ENCODE measurements around the gene SEMA6A. TPM values are rescaled to one million over a fixed set of nuclear protein-coding genes. Genes with fewer than 3 reads are reported as not detected.

Gene SEMA6A
- total RNA-seq, 1 donor from 2014 or later: 0.19 TPM

DNA sequence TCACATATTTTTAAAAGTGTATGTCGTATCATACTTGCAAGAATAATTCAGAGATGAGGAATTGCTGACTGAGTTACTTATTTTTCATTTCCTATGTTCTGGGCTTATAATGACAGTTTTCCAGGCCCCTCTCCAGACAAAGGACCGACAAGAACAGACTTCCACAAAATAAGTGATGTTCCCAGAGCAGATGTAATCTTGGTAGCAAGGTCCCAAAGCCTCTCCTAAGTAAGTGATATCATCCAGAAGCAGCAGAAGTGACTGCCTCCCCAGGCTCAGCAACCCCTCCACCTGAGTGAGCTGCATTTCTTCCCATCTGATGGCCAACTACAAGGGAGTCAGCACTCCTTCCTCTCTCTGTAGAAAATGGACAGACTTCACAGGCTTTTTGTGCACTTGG lies 57.1 kb downstream of the SEMA6A start:
- H3K27me3 Mint-ChIP-seq: no peaks in the 10 kb centered on the region

DNA sequence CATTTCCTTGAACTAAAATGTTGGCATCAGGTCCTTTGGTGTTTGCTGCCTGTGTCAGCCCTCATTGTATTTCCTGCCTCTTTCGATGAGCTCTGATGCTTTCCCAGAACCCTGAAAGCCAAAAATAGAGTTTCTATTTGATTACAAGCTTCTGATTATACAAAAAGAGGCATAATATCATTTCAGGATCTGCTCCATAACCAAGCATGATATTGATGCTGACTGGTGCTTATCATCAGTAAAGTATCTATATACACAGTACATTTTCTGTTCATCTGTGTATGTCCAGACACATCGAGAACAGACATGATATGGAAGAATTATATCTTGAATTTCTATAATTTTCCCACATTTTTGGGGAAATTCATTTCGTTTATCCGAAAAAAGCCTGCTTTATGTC lies 58.6 kb downstream of the SEMA6A start:
- intact Hi-C loops (cut with micrococcal nuclease): no loop called here
- Mint-ChIP-seq H3K27ac (no peak overlapping the region), H3K4me3 (no peak overlapping the region), H3K9me3 (no peaks in the 10 kb centered on the region), H3K36me3 (ENCODE audit: low read depth) (no peaks in the 10 kb centered on the region), H3K4me1 (no peaks in the 10 kb centered on the region), H3K27me3 (no peaks in the 10 kb centered on the region)
- no peak for DNase-seq

More for the DNA sequence above, 57.1 kb downstream of the SEMA6A start:
- no peaks in the 10 kb centered on the region for H3K4me1 Mint-ChIP-seq
- no peak for DNase-seq
- no peak overlapping the region for H3K4me3 Mint-ChIP-seq
- intact Hi-C loops (cut with micrococcal nuclease): no loop called here
- no peaks in the 10 kb centered on the region for H3K9me3 Mint-ChIP-seq
- H3K36me3 Mint-ChIP-seq (ENCODE audit: low read depth): no peaks in the 10 kb centered on the region
- no peak overlapping the region for H3K27ac Mint-ChIP-seq

DNA sequence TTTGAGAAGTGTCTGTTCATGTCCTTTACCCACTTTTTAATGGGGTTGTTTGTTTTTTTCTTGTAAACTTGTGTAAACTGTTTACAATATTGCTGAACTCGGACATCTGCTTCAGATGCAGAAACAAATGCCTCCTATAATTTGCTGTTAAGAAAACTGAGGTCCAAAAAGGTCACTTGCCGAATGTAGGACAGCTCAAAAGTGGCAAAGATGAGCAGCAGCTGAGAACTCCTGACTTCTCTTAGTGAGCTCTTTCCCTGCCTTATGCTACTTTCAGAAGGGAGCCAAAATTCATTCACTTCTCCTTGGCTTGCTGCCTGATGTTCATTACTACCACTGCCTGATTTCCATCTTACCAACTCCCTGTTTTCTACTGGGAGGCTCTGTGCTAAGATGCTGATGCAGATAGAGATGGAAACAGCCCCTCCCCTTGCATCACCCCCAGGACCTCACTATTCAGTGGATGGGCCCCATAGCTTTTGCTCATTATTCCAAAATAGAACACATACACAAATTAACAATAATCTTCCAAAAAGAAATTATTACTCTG lies 60.1 kb downstream of the SEMA6A start:
- no peaks in the 10 kb centered on the region for H3K36me3 Mint-ChIP-seq (ENCODE audit: low read depth)
- no peak overlapping the region for H3K27ac Mint-ChIP-seq
- intact Hi-C loops (cut with micrococcal nuclease): no loop called here
- no peaks in the 10 kb centered on the region for H3K9me3 Mint-ChIP-seq
- H3K4me3 Mint-ChIP-seq: no peak overlapping the region
- H3K27me3 Mint-ChIP-seq: no peaks in the 10 kb centered on the region
- H3K4me1 Mint-ChIP-seq: no peaks in the 10 kb centered on the region
- no peak for DNase-seq

DNA sequence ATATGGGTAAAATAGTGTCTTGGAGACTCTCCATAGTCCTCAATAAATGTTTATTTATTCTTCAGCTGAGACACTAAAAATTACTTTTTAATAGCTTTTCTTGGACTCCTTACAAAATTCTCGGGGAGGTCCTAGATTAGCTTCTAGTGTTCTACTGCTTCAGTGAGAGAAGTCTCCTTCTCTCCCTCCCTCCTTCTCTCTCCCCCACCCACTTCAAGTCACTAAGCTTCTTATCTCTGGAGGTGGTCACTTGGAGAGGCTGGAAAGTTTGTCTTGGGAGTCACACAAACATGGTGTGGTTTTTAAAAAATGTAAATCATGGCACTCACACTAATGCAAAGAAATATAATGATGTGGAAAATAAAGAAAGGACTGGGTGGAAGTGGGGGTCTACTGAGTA lies 64.1 kb downstream of the SEMA6A start:
- DNase-seq: no peak
- H3K27ac Mint-ChIP-seq: no peak overlapping the region
- no peaks in the 10 kb centered on the region for H3K36me3 Mint-ChIP-seq (ENCODE audit: low read depth)
- no peaks in the 10 kb centered on the region for H3K27me3 Mint-ChIP-seq
- intact Hi-C loops (cut with micrococcal nuclease): no loop called here
- H3K4me3 Mint-ChIP-seq: no peak overlapping the region
- H3K4me1 Mint-ChIP-seq: no peaks in the 10 kb centered on the region
- H3K9me3 Mint-ChIP-seq: no peaks in the 10 kb centered on the region

GRCh38 chr5:116509483-116510244 lies 65.0 kb downstream of the SEMA6A start:
- Mint-ChIP-seq H3K27me3 (no peaks in the 10 kb centered on the region), H3K36me3 (ENCODE audit: low read depth) (no peaks in the 10 kb centered on the region), H3K4me3 (no peak overlapping the region), H3K9me3 (no peaks in the 10 kb centered on the region), H3K27ac (no peak overlapping the region), H3K4me1 (no peaks in the 10 kb centered on the region)
- intact Hi-C loops (cut with micrococcal nuclease): no loop called here
- DNase-seq: no peak

DNA sequence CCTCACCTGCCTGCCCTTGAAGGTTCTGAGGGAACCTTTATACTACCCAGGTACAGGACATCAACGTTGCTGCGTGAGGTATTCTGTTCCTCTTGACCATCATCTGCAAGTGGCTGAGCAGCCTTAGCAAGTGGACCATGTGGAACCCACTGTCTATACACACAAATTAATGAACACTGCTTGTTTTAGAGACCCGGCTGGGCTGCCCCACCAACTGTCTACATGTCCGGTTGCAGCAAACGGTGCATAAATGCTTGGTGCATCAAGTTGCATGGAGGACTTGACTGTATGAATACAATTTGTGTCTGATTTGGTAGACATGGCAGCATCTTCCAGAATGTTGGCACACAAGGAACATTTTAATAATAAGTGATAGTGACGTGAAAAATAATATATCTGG lies 65.8 kb downstream of the SEMA6A start:
- intact Hi-C loops (cut with micrococcal nuclease): no loop called here
- Mint-ChIP-seq H3K27ac (no peak overlapping the region), H3K36me3 (ENCODE audit: low read depth) (no peaks in the 10 kb centered on the region), H3K4me3 (no peak overlapping the region), H3K9me3 (no peaks in the 10 kb centered on the region), H3K4me1 (no peaks in the 10 kb centered on the region), H3K27me3 (no peaks in the 10 kb centered on the region)
- DNase-seq: no peak

- no peaks in the 10 kb centered on the region for H3K4me1 Mint-ChIP-seq
- no peak for DNase-seq
- intact Hi-C loops (cut with micrococcal nuclease): no loop called here
- H3K27me3 Mint-ChIP-seq: no peaks in the 10 kb centered on the region
- H3K27ac Mint-ChIP-seq: no peak overlapping the region
- no peaks in the 10 kb centered on the region for H3K36me3 Mint-ChIP-seq (ENCODE audit: low read depth)
- no peaks in the 10 kb centered on the region for H3K9me3 Mint-ChIP-seq
- no peak overlapping the region for H3K4me3 Mint-ChIP-seq
These were observed 66.5 kb downstream of the SEMA6A start for GRCh38 chr5:116507941-116508655.

GRCh38 chr5:116507051-116507537 lies 67.5 kb downstream of the SEMA6A start:
- intact Hi-C loops (cut with micrococcal nuclease): no loop called here
- H3K4me1 Mint-ChIP-seq: no peaks in the 10 kb centered on the region
- H3K27me3 Mint-ChIP-seq: no peaks in the 10 kb centered on the region
- no peaks in the 10 kb centered on the region for H3K36me3 Mint-ChIP-seq (ENCODE audit: low read depth)
- H3K27ac Mint-ChIP-seq: no peak overlapping the region
- no peaks in the 10 kb centered on the region for H3K9me3 Mint-ChIP-seq
- no peak for DNase-seq
- H3K4me3 Mint-ChIP-seq: no peak overlapping the region

GRCh38 chr5:116506488-116506887 lies 68.1 kb downstream of the SEMA6A start:
- H3K9me3 Mint-ChIP-seq: no peaks in the 10 kb centered on the region
- no peaks in the 10 kb centered on the region for H3K36me3 Mint-ChIP-seq (ENCODE audit: low read depth)
- no peaks in the 10 kb centered on the region for H3K27me3 Mint-ChIP-seq
- intact Hi-C loops (cut with micrococcal nuclease): no loop called here
- no peak overlapping the region for H3K4me3 Mint-ChIP-seq
- no peak overlapping the region for H3K27ac Mint-ChIP-seq
- DNase-seq: no peak
- no peaks in the 10 kb centered on the region for H3K4me1 Mint-ChIP-seq

DNA sequence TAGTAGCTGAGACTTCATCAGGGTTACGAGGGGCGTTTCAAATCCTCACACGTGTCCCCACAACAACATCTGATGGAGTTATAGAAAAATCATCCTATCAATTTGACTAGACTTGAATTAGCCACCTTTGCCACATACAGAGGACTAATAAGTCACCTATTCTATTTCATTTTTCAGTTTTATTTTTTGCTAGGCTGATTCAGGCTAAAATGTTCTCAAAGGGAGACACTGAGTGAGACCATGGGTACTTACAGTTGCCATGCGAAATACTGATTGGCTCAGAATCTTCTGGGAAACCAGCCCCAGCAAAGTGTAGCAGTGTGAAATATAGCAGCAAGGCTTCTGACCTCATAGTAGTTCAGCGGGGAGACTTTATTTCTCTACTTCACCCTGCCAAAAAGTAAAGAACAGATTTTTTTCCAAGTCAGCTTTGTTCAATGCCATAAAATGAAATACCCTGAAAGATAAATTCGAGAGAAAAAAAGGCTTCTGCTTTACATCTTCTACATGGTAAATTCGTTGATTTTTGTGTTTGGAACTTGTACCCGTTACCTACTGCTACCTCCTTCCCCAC lies 69.9 kb downstream of the SEMA6A start:
- no peaks in the 10 kb centered on the region for H3K9me3 Mint-ChIP-seq
- DNase-seq: no peak
- H3K27ac Mint-ChIP-seq: no peak overlapping the region
- H3K27me3 Mint-ChIP-seq: no peaks in the 10 kb centered on the region
- intact Hi-C loops (cut with micrococcal nuclease): no loop called here
- H3K36me3 Mint-ChIP-seq (ENCODE audit: low read depth): no peaks in the 10 kb centered on the region
- no peak overlapping the region for H3K4me3 Mint-ChIP-seq
- H3K4me1 Mint-ChIP-seq: no peaks in the 10 kb centered on the region

DNA sequence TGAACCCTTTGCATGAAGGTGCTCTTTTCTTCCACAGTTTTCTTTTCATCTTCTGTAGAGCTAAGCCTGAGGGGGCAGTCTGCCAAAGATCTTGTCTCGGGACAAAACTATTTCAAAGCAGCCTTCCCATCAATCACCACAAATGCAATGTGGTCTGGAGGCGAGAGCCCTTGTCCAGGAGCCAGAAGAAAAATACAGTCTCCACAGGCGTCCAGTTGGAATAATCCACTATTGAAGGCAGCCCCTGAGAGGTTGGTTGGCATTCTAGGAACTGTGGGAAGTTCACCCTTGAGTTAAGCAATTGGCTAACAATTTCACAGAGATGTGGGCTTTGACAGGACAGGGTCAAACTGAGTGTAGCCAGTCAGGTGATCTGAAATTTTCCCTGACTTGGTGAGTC lies 72.0 kb downstream of the SEMA6A start:
- Mint-ChIP-seq H3K4me3 (no peak overlapping the region), H3K9me3 (no peaks in the 10 kb centered on the region), H3K27ac (no peak overlapping the region), H3K4me1 (no peaks in the 10 kb centered on the region), H3K36me3 (ENCODE audit: low read depth) (no peaks in the 10 kb centered on the region), H3K27me3 (no peaks in the 10 kb centered on the region)
- intact Hi-C loops (cut with micrococcal nuclease): no loop called here
- no peak for DNase-seq

DNA sequence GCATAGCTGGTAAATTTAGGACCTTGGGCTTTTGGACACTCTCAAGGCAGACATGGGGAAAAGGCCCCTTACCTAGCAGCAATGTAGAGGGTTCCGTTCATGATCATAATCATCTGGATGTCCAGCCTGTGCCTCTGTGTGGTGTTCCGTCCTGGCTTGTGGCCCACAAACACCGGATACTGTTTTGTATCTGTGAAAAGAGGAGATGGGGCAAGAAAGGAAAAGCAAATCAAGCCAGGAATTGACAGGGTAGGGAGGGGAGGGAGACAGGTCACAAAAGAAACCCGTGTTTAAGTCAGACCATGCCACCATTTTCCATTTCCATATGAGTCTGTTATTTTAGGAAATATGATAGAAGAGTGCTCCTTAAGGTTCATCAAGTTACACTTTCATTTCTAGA lies 72.5 kb downstream of the SEMA6A start:
- H3K36me3 Mint-ChIP-seq (ENCODE audit: low read depth): no peaks in the 10 kb centered on the region
- no peak overlapping the region for H3K27ac Mint-ChIP-seq
- no peak for DNase-seq
- no peaks in the 10 kb centered on the region for H3K27me3 Mint-ChIP-seq
- no peak overlapping the region for H3K4me3 Mint-ChIP-seq
- intact Hi-C loops (cut with micrococcal nuclease): no loop called here
- H3K4me1 Mint-ChIP-seq: no peaks in the 10 kb centered on the region
- no peaks in the 10 kb centered on the region for H3K9me3 Mint-ChIP-seq

DNA sequence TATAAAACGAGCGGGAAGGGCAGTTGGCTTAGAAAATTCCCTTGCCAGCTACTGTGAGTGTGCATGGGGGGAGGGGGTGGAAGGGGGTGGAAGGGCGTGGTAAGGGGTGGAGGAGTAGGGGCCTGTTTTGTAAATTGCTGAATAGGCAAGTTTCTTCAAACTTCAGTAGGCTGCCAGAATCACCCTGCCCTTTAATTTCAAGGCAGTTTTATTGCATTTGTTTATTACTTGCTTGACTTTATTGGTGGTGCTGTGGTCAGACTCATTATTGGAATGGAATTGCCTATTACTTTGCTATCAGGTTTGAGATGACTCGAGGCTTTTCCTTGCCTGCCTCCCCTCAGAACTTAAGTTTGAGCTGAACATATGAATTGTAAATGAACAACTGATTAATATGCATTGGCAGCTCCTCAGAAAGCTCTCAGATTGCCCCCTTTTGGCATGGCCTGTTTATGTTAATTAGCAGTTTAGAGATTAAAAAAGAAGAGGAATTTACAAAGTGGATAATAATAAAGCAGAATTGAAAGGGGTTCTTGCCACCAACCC lies 76.0 kb downstream of the SEMA6A start:
- H3K4me3 Mint-ChIP-seq: no peak overlapping the region
- H3K9me3 Mint-ChIP-seq: peaks cover 5% of the 10 kb centered on the region
- H3K4me1 Mint-ChIP-seq: no peaks in the 10 kb centered on the region
- H3K36me3 Mint-ChIP-seq (ENCODE audit: low read depth): no peaks in the 10 kb centered on the region
- DNase-seq: no peak
- intact Hi-C loops (cut with micrococcal nuclease): no loop called here
- H3K27ac Mint-ChIP-seq: no peak overlapping the region
- H3K27me3 Mint-ChIP-seq: no peaks in the 10 kb centered on the region

GRCh38 chr5:116497631-116498030 lies 77.0 kb downstream of the SEMA6A start:
- Mint-ChIP-seq H3K4me1 (no peaks in the 10 kb centered on the region), H3K4me3 (no peak overlapping the region), H3K36me3 (ENCODE audit: low read depth) (no peaks in the 10 kb centered on the region), H3K27me3 (no peaks in the 10 kb centered on the region), H3K27ac (no peak overlapping the region), H3K9me3 (peaks cover 6% of the 10 kb centered on the region)
- intact Hi-C loops (cut with micrococcal nuclease): no loop called here
- DNase-seq: no peak
